Measurements from ENCODE around the gene TTC7B.

GRCh38 chr14:90791486-90791885, 24.7 kb downstream of the TTC7B start:
- TF ChIP-seq, protein P1, sequence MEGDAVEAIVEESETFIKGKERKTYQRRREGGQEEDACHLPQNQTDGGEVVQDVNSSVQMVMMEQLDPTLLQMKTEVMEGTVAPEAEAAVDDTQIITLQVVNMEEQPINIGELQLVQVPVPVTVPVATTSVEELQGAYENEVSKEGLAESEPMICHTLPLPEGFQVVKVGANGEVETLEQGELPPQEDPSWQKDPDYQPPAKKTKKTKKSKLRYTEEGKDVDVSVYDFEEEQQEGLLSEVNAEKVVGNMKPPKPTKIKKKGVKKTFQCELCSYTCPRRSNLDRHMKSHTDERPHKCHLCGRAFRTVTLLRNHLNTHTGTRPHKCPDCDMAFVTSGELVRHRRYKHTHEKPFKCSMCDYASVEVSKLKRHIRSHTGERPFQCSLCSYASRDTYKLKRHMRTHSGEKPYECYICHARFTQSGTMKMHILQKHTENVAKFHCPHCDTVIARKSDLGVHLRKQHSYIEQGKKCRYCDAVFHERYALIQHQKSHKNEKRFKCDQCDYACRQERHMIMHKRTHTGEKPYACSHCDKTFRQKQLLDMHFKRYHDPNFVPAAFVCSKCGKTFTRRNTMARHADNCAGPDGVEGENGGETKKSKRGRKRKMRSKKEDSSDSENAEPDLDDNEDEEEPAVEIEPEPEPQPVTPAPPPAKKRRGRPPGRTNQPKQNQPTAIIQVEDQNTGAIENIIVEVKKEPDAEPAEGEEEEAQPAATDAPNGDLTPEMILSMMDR (IDR thresholded peaks at IDR 0.05; ENCODE audit: low read length) = no peak
- TF ChIP-seq EZH2 (IDR thresholded peaks at IDR 0.05; ENCODE audit: borderline replicate concordance, low read length) = no peak
